Measurements from ENCODE around the gene GOLGA8G.
"Not testable (repeated sequence)": the region's sequence is repeated elsewhere in the genome, so short reads cannot be mapped to it uniquely, and the experiment has no call there.

GRCh38 chr15:28481340-28481739 lies 51.4 kb downstream of the GOLGA8G start:
- TF ChIP-seq CTCF (IDR thresholded peaks at IDR 0.05 in 8 of 11, conservative IDR thresholded peaks at IDR 0.05 in 3 of 11); POLR2A (IDR thresholded peaks at IDR 0.05); POLR2AphosphoS5 (IDR thresholded peaks at IDR 0.05): not testable (repeated sequence)
